Adrenal gland (tissue), 5 donors: Measurements from ENCODE around the gene SLC6A3.

Experiments used
- POLR2A ChIP-seq, 2 donors: fragments of 450-650 bp; IDR thresholded peaks; one replicate each; pipeline ENCODE4 v1.6.1; 2017; ENCODE audit warnings: antibody characterized with exemption in 2 of 2, mild to moderate bottlenecking in 2 of 2, moderate library complexity in 1 of 2
- TF ChIP-seq, protein P1 (sequence below), 6 experiments: fragments of 450-650 bp in 4 of 6; fragments of 200-600 bp in 2 of 6; sonication (generic) in 1 of 6; IDR thresholded peaks; 1 replicate in 5 of 6; 2 replicates in 1 of 6; pipeline versions ENCODE4 v1.5.1 to v1.8.0; 2016 to 2021; ENCODE audit warnings: antibody characterized with exemption in 6 of 6, mild to moderate bottlenecking in 2 of 6, moderate library complexity in 1 of 6
- donor health status: DM: no; HTN: no; CAD: no.

DNA sequence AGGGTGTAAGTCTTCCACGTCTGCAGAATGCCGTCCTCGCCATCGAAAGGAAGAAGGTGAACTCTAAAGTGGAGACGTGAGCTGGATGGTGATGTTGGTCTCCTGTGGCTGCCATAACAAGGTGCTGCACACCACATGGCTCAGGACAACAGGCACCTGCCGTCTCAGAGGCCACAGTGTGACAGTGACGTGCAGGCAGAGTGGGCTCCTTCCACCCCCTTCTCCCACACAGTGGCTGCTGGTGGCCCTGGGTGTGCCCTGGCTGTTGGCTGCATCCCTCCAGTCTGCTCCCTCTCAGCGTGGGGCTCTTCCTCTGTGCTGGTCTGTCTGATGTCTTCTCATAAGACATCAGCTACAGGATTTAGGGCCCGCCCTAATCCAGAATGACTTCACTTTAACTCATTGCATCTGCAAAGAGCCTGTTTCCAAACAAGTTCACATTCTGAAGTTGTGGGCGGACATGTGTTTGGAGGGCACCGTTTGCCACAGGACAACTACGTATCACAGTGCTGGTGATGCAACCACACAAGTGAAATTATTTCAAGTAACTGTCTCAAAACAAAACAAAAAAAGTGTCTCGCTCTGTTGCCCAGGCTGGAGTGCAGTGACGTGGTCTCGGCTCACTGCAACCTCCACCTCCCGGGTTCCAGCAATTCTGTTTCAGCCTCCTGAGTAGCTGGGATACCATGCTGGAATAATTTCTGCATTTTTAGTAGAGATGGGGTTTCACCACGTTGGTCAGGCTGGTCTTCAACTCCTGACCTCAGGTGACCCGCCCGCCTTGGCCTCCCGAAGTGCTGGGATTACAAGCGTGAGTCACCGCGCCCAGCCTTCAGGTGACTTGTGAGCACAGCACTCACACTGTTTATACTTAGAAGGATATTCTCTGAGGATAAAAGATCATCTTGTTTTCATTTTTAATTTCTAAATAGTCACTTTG, 69.1 kb downstream of the SLC6A3 start:
- TF ChIP-seq, protein P1, sequence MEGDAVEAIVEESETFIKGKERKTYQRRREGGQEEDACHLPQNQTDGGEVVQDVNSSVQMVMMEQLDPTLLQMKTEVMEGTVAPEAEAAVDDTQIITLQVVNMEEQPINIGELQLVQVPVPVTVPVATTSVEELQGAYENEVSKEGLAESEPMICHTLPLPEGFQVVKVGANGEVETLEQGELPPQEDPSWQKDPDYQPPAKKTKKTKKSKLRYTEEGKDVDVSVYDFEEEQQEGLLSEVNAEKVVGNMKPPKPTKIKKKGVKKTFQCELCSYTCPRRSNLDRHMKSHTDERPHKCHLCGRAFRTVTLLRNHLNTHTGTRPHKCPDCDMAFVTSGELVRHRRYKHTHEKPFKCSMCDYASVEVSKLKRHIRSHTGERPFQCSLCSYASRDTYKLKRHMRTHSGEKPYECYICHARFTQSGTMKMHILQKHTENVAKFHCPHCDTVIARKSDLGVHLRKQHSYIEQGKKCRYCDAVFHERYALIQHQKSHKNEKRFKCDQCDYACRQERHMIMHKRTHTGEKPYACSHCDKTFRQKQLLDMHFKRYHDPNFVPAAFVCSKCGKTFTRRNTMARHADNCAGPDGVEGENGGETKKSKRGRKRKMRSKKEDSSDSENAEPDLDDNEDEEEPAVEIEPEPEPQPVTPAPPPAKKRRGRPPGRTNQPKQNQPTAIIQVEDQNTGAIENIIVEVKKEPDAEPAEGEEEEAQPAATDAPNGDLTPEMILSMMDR (IDR thresholded peaks at IDR 0.05) = no peak
- no peak for TF ChIP-seq POLR2A (IDR thresholded peaks at IDR 0.05)
